ENCODE results near the gene JAKMIP1. TPM values are rescaled to one million over a fixed set of nuclear protein-coding genes. Genes with fewer than 3 reads are reported as not detected.

Gene JAKMIP1
- total RNA-seq, 1 experiment from 2014 or later, result not detected

DNA sequence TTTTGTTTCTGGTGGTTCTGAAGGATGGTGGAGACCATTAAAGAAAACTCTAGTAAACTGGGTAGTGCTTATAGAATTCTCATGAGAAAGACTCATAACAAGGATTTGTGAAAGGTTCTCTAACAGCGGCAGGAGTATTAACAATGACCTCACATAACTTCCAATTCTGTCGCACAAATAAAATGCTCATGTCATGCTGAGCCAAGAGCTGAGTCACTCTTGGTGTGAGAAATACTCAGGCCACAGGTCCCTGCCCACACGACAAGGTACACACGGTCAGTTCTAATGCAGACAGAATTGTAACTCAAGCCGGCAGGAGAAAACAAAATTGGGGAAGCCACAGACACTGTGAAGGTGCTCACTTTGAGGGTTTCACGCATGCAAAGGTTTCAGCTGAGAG, 147.7 kb downstream of the JAKMIP1 start:
- BruUV-seq (replicated peaks), result no TSS peak
- H3K27me3 Mint-ChIP-seq (ENCODE audit: insufficient read depth, unreplicated experiment), result no peaks in the 10 kb centered on the region
- POLR2A ChIA-PET, result no interaction called here
- no peaks in the 10 kb centered on the region for H3K4me1 Mint-ChIP-seq (ENCODE audit: insufficient read depth, unreplicated experiment)
- CTCF ChIA-PET, result interaction anchor here (0.6 to 0.8 kb wide), 2 partner anchors 55 to 276 kb away, joined by 4 read pairs; no protein-coding TSS in a partner anchor
- intact Hi-C loops (cut with micrococcal nuclease), result no loop called here
- H3K27ac Mint-ChIP-seq (ENCODE audit: low read depth, unreplicated experiment), result no peak overlapping the region
- H3K9me3 Mint-ChIP-seq (ENCODE audit: unreplicated experiment), result peaks cover 12% of the 10 kb centered on the region
- H3K4me3 Mint-ChIP-seq (ENCODE audit: unreplicated experiment), result no peak overlapping the region
- no peaks in the 10 kb centered on the region for H3K36me3 Mint-ChIP-seq (ENCODE audit: insufficient read depth, unreplicated experiment)
- TF ChIP-seq, protein P1, sequence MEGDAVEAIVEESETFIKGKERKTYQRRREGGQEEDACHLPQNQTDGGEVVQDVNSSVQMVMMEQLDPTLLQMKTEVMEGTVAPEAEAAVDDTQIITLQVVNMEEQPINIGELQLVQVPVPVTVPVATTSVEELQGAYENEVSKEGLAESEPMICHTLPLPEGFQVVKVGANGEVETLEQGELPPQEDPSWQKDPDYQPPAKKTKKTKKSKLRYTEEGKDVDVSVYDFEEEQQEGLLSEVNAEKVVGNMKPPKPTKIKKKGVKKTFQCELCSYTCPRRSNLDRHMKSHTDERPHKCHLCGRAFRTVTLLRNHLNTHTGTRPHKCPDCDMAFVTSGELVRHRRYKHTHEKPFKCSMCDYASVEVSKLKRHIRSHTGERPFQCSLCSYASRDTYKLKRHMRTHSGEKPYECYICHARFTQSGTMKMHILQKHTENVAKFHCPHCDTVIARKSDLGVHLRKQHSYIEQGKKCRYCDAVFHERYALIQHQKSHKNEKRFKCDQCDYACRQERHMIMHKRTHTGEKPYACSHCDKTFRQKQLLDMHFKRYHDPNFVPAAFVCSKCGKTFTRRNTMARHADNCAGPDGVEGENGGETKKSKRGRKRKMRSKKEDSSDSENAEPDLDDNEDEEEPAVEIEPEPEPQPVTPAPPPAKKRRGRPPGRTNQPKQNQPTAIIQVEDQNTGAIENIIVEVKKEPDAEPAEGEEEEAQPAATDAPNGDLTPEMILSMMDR (IDR thresholded peaks at IDR 0.05; ENCODE audit: unreplicated experiment), result no peak
- no peak for DNase-seq (ENCODE audit: unreplicated experiment)

DNA sequence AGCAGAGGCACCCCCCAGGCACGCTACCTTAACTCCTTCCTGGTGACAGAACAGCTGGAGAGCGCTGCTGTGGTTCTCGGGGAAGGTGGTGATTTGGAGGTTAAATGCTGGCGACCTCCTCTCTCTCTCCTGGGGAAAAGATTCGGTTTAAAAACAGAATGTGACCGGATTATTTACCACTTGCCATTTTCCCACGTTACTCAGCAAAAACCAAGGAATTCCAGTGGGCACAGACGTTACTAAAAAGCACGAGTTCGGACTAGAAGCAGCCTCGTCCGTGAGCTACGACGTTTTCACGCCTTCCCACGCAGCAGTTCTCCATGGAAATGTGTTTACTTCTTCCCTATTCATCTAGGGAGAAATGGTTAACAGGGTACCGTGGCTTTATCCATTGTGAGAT, 149.8 kb downstream of the JAKMIP1 start:
- peaks cover 8% of the 10 kb centered on the region for H3K9me3 Mint-ChIP-seq (ENCODE audit: unreplicated experiment)
- TF ChIP-seq, protein P1 (IDR thresholded peaks at IDR 0.05; ENCODE audit: unreplicated experiment), result no peak
- H3K4me3 Mint-ChIP-seq (ENCODE audit: unreplicated experiment), result no peak overlapping the region
- no peak overlapping the region for H3K27ac Mint-ChIP-seq (ENCODE audit: low read depth, unreplicated experiment)
- intact Hi-C loops (cut with micrococcal nuclease), result no loop called here
- H3K36me3 Mint-ChIP-seq (ENCODE audit: insufficient read depth, unreplicated experiment), result no peaks in the 10 kb centered on the region
- H3K4me1 Mint-ChIP-seq (ENCODE audit: insufficient read depth, unreplicated experiment), result no peaks in the 10 kb centered on the region
- no TSS peak for BruUV-seq (replicated peaks)
- ChIA-PET POLR2A (no interaction called here), CTCF (no interaction called here)
- DNase-seq (ENCODE audit: unreplicated experiment), result no peak
- H3K27me3 Mint-ChIP-seq (ENCODE audit: insufficient read depth, unreplicated experiment), result no peaks in the 10 kb centered on the region

DNA sequence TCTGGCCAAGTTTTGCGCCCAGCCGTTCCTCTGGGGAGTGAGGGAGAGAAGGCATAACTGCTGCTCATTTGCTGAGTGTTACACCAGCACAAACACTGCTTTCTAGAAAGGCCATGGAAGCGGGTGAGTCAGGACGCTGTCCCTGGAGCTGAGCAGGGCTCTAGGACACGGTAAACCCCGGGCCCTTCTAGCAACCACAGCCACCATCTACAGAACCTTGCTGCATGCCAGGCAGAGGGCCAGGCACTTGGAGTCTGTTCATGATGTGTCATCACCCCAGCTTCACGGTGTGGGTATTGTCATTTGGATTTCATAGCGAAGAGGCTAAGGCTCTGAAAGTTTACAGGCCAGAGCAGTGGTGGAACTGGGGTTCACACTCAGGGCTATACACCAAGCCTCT, 150.4 kb downstream of the JAKMIP1 start:
- intact Hi-C loops (cut with micrococcal nuclease), result no loop called here
- BruUV-seq (replicated peaks), result no TSS peak
- Mint-ChIP-seq H3K4me1 (ENCODE audit: insufficient read depth, unreplicated experiment) (no peaks in the 10 kb centered on the region), H3K36me3 (ENCODE audit: insufficient read depth, unreplicated experiment) (no peaks in the 10 kb centered on the region), H3K27ac (ENCODE audit: low read depth, unreplicated experiment) (no peak overlapping the region), H3K4me3 (ENCODE audit: unreplicated experiment) (no peak overlapping the region), H3K9me3 (ENCODE audit: unreplicated experiment) (peaks cover 8% of the 10 kb centered on the region), H3K27me3 (ENCODE audit: insufficient read depth, unreplicated experiment) (no peaks in the 10 kb centered on the region)
- TF ChIP-seq, protein P1 (IDR thresholded peaks at IDR 0.05; ENCODE audit: unreplicated experiment), result no peak
- POLR2A ChIA-PET, result no interaction called here
- CTCF ChIA-PET, result interaction anchor here (0.8 to 0.9 kb wide), 2 partner anchors 50 to 51 kb away, joined by 3 read pairs; no protein-coding TSS in a partner anchor
- no peak for DNase-seq (ENCODE audit: unreplicated experiment)

DNA sequence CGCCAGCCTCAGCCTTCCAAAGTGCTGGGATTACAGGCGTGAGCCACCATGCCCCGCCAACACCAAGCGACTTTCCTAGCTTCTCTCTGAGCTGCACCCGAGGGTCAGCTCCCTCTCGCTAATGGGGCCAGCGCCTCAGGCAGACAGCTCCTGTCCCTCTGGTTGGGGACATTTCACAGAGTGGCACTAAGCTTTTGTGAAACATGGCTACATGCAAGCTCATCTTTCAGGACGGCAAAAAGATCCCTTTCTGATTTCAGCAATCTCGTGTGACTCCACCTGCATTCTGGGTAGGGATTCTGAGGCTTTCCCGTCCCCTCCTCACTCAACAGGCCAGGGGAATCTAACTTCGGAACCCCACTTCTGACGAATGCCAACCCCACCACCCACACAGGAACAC, 151.1 kb downstream of the JAKMIP1 start:
- DNase-seq (ENCODE audit: unreplicated experiment), result no peak
- Mint-ChIP-seq H3K4me1 (ENCODE audit: insufficient read depth, unreplicated experiment) (no peaks in the 10 kb centered on the region), H3K9me3 (ENCODE audit: unreplicated experiment) (peaks cover 8% of the 10 kb centered on the region), H3K27ac (ENCODE audit: low read depth, unreplicated experiment) (no peak overlapping the region), H3K36me3 (ENCODE audit: insufficient read depth, unreplicated experiment) (no peaks in the 10 kb centered on the region), H3K4me3 (ENCODE audit: unreplicated experiment) (no peak overlapping the region), H3K27me3 (ENCODE audit: insufficient read depth, unreplicated experiment) (no peaks in the 10 kb centered on the region)
- ChIA-PET CTCF (interaction anchor here (0.8 to 0.9 kb wide), 2 partner anchors 49 to 50 kb away, joined by 3 read pairs; no protein-coding TSS in a partner anchor), POLR2A (no interaction called here)
- BruUV-seq (replicated peaks), result no TSS peak
- TF ChIP-seq, protein P1 (IDR thresholded peaks at IDR 0.05; ENCODE audit: unreplicated experiment), result no peak
- intact Hi-C loops (cut with micrococcal nuclease), result no loop called here
